Measurements from ENCODE around the gene B3GNT2. TPM values are rescaled to one million over a fixed set of nuclear protein-coding genes. Genes with fewer than 3 reads are reported as not detected.

B3GNT2 gene
- polyA plus RNA-seq, 3 donors = 26.1 to 35.6 (median 26.4) TPM

- no peak for DNase-seq
Observed at GRCh38 chr2:62202019-62202722, 6.3 kb downstream of the B3GNT2 start.

GRCh38 chr2:62202729-62203128, 6.8 kb downstream of the B3GNT2 start:
- DNase-seq = no peak

- DNase-seq = no peak
Observed at GRCh38 chr2:62203459-62203858, 7.5 kb downstream of the B3GNT2 start.

- DNase-seq = no peak
Observed at GRCh38 chr2:62204998-62205496, 9.1 kb downstream of the B3GNT2 start.

GRCh38 chr2:62205554-62205953, 9.6 kb downstream of the B3GNT2 start:
- no peak for DNase-seq

- no peak for DNase-seq
Observed at GRCh38 chr2:62206024-62206423, 10.1 kb downstream of the B3GNT2 start.

GRCh38 chr2:62207491-62207890, 11.6 kb downstream of the B3GNT2 start:
- no peak for DNase-seq

- DNase-seq = no peak
Observed at GRCh38 chr2:62208074-62208757, 12.3 kb downstream of the B3GNT2 start.

GRCh38 chr2:62208758-62209114, 12.8 kb downstream of the B3GNT2 start:
- DNase-seq = no peak

GRCh38 chr2:62209427-62209991, 13.6 kb downstream of the B3GNT2 start:
- no peak for DNase-seq

- no peak for DNase-seq
Observed at GRCh38 chr2:62215306-62216064, 19.6 kb downstream of the B3GNT2 start.

GRCh38 chr2:62216113-62216512, 20.2 kb downstream of the B3GNT2 start:
- no peak for DNase-seq

GRCh38 chr2:62216616-62217015, 20.7 kb downstream of the B3GNT2 start:
- no peak for DNase-seq

- DNase-seq = no peak
Observed at GRCh38 chr2:62217421-62217820, 21.5 kb downstream of the B3GNT2 start.

- no peak for DNase-seq
Observed at GRCh38 chr2:62217970-62218369, 22.1 kb downstream of the B3GNT2 start.

- no peak for DNase-seq
Observed at GRCh38 chr2:62219407-62220159, 23.7 kb downstream of the B3GNT2 start.

GRCh38 chr2:62221141-62221540, 25.2 kb downstream of the B3GNT2 start:
- no peak for DNase-seq

GRCh38 chr2:62222171-62222570, 26.3 kb downstream of the B3GNT2 start:
- DNase-seq = no peak

GRCh38 chr2:62222674-62223073, 26.8 kb downstream of the B3GNT2 start:
- no peak for DNase-seq

- DNase-seq = no peak
Observed at GRCh38 chr2:62224976-62225375, 29.1 kb downstream of the B3GNT2 start.

GRCh38 chr2:62227386-62228075, 31.6 kb downstream of the B3GNT2 start:
- DNase-seq = no peak

Measured in renal pelvis (tissue), 4 donors.